Neural cell (in vitro differentiated cells): ENCODE measurements around the gene NLRP12.

Experiments
- CTCF ChIP-seq: fragments of 450-650 bp; IDR thresholded peaks from 2 replicates; pipeline ENCODE4 v1.5.1; 2014; ENCODE audit warnings: antibody characterized with exemption, mild to moderate bottlenecking, moderate library complexity; ENCODE audit not compliant: poor library complexity, severe bottlenecking
- MXI1 ChIP-seq: fragments of 450-650 bp; conservative IDR thresholded peaks from 2 replicates; pipeline ENCODE4 v1.6.1; 2014; ENCODE audit warnings: antibody characterized with exemption, mild to moderate bottlenecking; ENCODE audit not compliant: poor library complexity, severe bottlenecking
- RAD21 ChIP-seq: fragments of 450-650 bp; conservative IDR thresholded peaks from 2 replicates; pipeline ENCODE4 v1.6.1; 2014; ENCODE audit warnings: antibody characterized with exemption, mild to moderate bottlenecking, moderate library complexity
- SMC3 ChIP-seq: fragments of 450-650 bp; conservative IDR thresholded peaks from 2 replicates; pipeline ENCODE4 v1.6.1; 2014; ENCODE audit warnings: antibody characterized with exemption, mild to moderate bottlenecking, moderate library complexity; ENCODE audit not compliant: poor library complexity
- TAF1 ChIP-seq: IDR thresholded peaks from 2 replicates; pipeline ENCODE4 v1.6.1; 2012; ENCODE audit warnings: low read depth

GRCh38 chr19:53828531-53828930 is 4.4 kb upstream of the NLRP12 start:
- TF ChIP-seq CTCF (no peak), RAD21 (no peak), TAF1 (no peak), SMC3 (no peak), MXI1 (no peak)
